AG04449 (cell line): Measurements from ENCODE around the gene RNF130.
A peak's percentile ranks its signal among the peaks of the same experiment; 100 is the strongest.

Source experiments
- CTCF ChIA-PET: fragments of 350-600 bp; formaldehyde crosslinking; extraction: SDS; loops from one replicate; lab custom pipeline; 2021; ENCODE audit warnings: antibody characterized with exemption; lab: Yijun Ruan, JAX
- POLR2A ChIA-PET: fragments of 400-600, 350-600 bp; formaldehyde crosslinking; extraction: SDS; loops from one replicate; lab custom pipeline; 2020; ENCODE audit warnings: antibody characterized with exemption, inconsistent platforms; lab: Yijun Ruan, JAX
- DNase-seq: peaks from one replicate; pipeline ENCODE4 v3.0.0-alpha.2; 2010; ENCODE audit warnings: low read depth, low spot score
- H3K4me3 ChIP-seq: 2 replicates; pipeline ENCODE4 v1.5.1; 2011; ENCODE audit warnings: low read depth, mild to moderate bottlenecking, control low read depth, low read length
- TF ChIP-seq, protein P1 (sequence below): IDR thresholded peaks from one replicate; pipeline ENCODE4 v1.5.1; 2011; ENCODE audit warnings: mild to moderate bottlenecking, moderate library complexity, low read length, control low read depth, inconsistent platforms; ENCODE audit not compliant: insufficient read depth; ENCODE audit errors: missing control alignments

RNF130 gene, protein sequence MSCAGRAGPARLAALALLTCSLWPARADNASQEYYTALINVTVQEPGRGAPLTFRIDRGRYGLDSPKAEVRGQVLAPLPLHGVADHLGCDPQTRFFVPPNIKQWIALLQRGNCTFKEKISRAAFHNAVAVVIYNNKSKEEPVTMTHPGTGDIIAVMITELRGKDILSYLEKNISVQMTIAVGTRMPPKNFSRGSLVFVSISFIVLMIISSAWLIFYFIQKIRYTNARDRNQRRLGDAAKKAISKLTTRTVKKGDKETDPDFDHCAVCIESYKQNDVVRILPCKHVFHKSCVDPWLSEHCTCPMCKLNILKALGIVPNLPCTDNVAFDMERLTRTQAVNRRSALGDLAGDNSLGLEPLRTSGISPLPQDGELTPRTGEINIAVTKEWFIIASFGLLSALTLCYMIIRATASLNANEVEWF

GRCh38 chr5:180071531-180072255, at the start of gene RNF130:
TSS of gene RNF130 (minus strand) at chr5:180071759. CDS start at chr5:180071702, 57 bp downstream.
- DNase-seq = peak; percentile 23
- ChIA-PET CTCF (interaction anchor here (2.6 kb wide), 1 partner anchor 19 kb away, joined by 15 read pairs; no protein-coding TSS in a partner anchor), POLR2A (no interaction called here)
- TF ChIP-seq, protein P1, sequence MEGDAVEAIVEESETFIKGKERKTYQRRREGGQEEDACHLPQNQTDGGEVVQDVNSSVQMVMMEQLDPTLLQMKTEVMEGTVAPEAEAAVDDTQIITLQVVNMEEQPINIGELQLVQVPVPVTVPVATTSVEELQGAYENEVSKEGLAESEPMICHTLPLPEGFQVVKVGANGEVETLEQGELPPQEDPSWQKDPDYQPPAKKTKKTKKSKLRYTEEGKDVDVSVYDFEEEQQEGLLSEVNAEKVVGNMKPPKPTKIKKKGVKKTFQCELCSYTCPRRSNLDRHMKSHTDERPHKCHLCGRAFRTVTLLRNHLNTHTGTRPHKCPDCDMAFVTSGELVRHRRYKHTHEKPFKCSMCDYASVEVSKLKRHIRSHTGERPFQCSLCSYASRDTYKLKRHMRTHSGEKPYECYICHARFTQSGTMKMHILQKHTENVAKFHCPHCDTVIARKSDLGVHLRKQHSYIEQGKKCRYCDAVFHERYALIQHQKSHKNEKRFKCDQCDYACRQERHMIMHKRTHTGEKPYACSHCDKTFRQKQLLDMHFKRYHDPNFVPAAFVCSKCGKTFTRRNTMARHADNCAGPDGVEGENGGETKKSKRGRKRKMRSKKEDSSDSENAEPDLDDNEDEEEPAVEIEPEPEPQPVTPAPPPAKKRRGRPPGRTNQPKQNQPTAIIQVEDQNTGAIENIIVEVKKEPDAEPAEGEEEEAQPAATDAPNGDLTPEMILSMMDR = no peak
- H3K4me3 ChIP-seq = peak within 1 kb of the TSS; percentile 81

DNA sequence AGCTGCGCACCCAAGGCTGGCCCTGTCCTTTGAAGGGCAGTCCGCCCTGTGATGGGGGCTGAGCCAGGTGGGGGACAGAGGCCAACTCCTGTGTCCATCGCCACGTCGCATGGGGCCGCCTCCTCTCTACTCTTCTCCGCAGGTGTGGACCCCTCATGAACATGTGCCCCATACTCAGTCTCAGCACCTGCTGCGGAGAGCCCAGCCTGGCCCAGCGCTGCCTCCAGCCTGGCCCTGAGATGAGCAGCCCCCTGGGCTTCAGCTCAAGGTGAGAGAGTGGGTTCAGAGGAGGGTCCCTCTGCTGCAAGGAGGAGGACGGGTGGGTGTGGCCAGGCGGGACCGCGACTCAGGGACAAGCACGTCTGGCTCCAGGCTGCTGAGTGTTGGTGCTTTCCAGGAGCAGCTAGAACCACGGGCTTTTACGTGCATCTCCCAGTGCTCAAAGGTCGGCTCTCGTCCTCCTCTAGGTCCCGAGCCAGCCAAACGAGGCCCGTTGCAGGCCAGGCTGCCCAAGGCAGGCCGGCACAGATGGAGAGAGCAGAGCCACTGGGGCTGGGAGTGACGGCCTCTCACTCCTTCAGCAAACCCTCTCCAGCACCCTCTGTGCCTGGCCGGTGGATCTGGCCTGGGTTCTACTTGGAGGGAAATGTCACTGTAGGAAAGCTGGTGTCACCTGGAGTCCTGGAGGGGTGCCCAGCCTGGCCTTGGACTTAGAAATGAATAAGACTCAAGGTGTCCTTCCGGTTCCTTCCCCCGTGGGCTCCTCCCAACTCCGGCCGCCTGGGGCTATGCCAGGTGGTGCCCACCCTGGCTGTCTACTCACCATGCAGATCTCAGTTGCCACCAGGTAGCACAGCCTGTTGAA, 48.9 kb upstream of the RNF130 start:
- no peak overlapping the region for H3K4me3 ChIP-seq
- ChIA-PET POLR2A (no interaction called here), CTCF (no interaction called here)
- no peak for DNase-seq
- TF ChIP-seq, protein P1 = no peak

DNA sequence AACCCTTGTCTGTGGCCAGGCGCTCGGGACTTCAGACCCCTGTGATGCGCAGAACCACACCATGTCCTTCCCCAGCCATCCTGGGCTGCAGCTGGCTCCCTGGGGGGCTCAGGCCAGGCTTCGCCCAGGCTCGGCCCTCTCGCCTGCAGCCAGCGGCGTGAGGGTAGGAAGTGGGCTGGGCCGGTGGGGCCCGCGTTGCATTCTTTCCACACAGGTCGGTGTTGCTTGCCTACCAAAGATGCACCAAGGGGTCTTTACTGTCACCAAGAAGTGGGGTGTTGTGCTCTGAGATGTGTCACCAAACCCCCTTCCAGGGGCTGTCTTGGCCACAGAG, 48.3 kb upstream of the RNF130 start:
- no peak overlapping the region for H3K4me3 ChIP-seq
- DNase-seq = no peak
- POLR2A ChIA-PET = no interaction called here
- TF ChIP-seq, protein P1 = no peak
- CTCF ChIA-PET = no interaction called here

GRCh38 chr5:180119031-180119902, 47.7 kb upstream of the RNF130 start:
- H3K4me3 ChIP-seq = no peak overlapping the region
- POLR2A ChIA-PET = no interaction called here
- CTCF ChIA-PET = no interaction called here
- DNase-seq = no peak
- TF ChIP-seq, protein P1 = no peak

DNA sequence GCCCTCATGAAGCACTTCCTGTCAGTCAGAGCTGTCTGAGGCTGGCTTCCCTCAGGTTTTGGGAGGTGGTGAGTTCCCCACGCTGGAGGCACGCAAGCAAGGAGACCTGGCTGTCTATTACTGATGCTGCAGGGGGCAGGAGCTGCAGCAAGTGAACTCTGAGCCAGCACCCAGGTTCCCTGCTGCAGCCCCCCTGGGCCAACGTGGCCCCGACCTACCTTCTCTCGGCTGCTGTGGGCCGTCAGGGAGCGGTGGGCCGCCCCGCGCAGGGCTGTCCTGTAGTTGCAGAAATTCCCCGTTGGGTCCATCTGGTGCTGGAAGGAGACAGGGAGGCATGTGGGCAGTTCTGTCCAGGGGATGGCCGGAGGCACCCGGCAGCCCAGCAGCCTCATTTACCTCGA, 46.8 kb upstream of the RNF130 start:
- POLR2A ChIA-PET = no interaction called here
- CTCF ChIA-PET = no interaction called here
- DNase-seq = no peak
- TF ChIP-seq, protein P1 = no peak
- no peak overlapping the region for H3K4me3 ChIP-seq
